H9 (cell line): Measurements from ENCODE around the gene HS2ST1. TPM values are rescaled to one million over a fixed set of nuclear protein-coding genes. Genes with fewer than 3 reads are reported as not detected.

Experiments
- DNase-seq: peaks from one replicate; pipeline ENCODE4 v3.0.0-alpha.2; 2017
- H2AFZ ChIP-seq: one replicate; pipeline ENCODE4 v1.6.1; 2013; ENCODE audit warnings: mild to moderate bottlenecking, low read length, control low read depth, moderate library complexity
- H2AK5ac ChIP-seq: 2 replicates; pipeline ENCODE4 v1.6.1; 2013; ENCODE audit warnings: low read length, control low read depth, mixed read lengths; ENCODE audit not compliant: insufficient read length
- H2BK120ac ChIP-seq: one replicate; pipeline ENCODE4 v1.6.1; 2013; ENCODE audit warnings: low read depth, mild to moderate bottlenecking, low read length, control low read depth, inconsistent platforms; ENCODE audit not compliant: poor library complexity, severe bottlenecking
- H2BK12ac ChIP-seq: 2 replicates; pipeline ENCODE4 v1.6.1; 2013; ENCODE audit warnings: low read length, control low read depth, mixed read lengths, low read depth; ENCODE audit not compliant: insufficient read length
- H2BK15ac ChIP-seq: 2 replicates; pipeline ENCODE4 v1.6.1; 2013; ENCODE audit warnings: low read depth, low read length, control low read depth
- H2BK20ac ChIP-seq: one replicate; pipeline ENCODE4 v1.6.1; 2013; ENCODE audit warnings: low read depth, mild to moderate bottlenecking, low read length, control low read depth, inconsistent platforms; ENCODE audit not compliant: poor library complexity, severe bottlenecking
- H2BK5ac ChIP-seq: 2 replicates; pipeline ENCODE4 v1.6.1; 2013; ENCODE audit warnings: low read length, control low read depth, mixed read lengths; ENCODE audit not compliant: insufficient read length
- H3K14ac ChIP-seq: 2 replicates; pipeline ENCODE4 v1.6.1; 2013; ENCODE audit warnings: low read length, control low read depth; ENCODE audit not compliant: insufficient read depth
- H3K18ac ChIP-seq: 2 replicates; pipeline ENCODE4 v1.6.1; 2013; ENCODE audit warnings: low read depth, mild to moderate bottlenecking, mixed read lengths, low read length, control low read depth; ENCODE audit not compliant: insufficient read length
- H3K23ac ChIP-seq: 2 replicates; pipeline ENCODE4 v1.6.1; 2013; ENCODE audit warnings: low read length, control low read depth, mixed read lengths, low read depth; ENCODE audit not compliant: insufficient read length
- H3K23me2 ChIP-seq: 2 replicates; pipeline ENCODE4 v1.6.1; 2013; ENCODE audit warnings: low read depth, mild to moderate bottlenecking, mixed read lengths, low read length, control low read depth; ENCODE audit not compliant: insufficient read length, poor library complexity, severe bottlenecking
- H3K27ac ChIP-seq: 2 replicates; pipeline ENCODE4 v1.5.1; 2013; ENCODE audit warnings: low read length, control low read depth, mixed read lengths, low read depth; ENCODE audit not compliant: insufficient read length
- H3K27me3 ChIP-seq: 2 replicates; pipeline ENCODE4 v1.6.1; 2013; ENCODE audit warnings: low read length, control low read depth, inconsistent platforms; ENCODE audit not compliant: insufficient read depth
- H3K4ac ChIP-seq: 2 replicates; pipeline ENCODE4 v1.6.1; 2013; ENCODE audit warnings: low read depth, mild to moderate bottlenecking, control low read depth, inconsistent platforms, low read length, moderate library complexity
- H3K4me1 ChIP-seq: 2 replicates; pipeline ENCODE4 v1.6.1; 2013; ENCODE audit warnings: low read length, control low read depth, inconsistent platforms; ENCODE audit not compliant: insufficient read depth
- H3K4me2 ChIP-seq: 2 replicates; pipeline ENCODE4 v1.6.1; 2013; ENCODE audit warnings: low read length, control low read depth, mixed read lengths; ENCODE audit not compliant: insufficient read length, insufficient read depth
- H3K56ac ChIP-seq: 2 replicates; pipeline ENCODE4 v1.6.1; 2013; ENCODE audit warnings: low read depth, mild to moderate bottlenecking, mixed read lengths, low read length, control low read depth; ENCODE audit not compliant: insufficient read length
- H3K79me1 ChIP-seq: 2 replicates; pipeline ENCODE4 v1.6.1; 2013; ENCODE audit warnings: low read depth, mild to moderate bottlenecking, moderate library complexity, low read length, control low read depth, inconsistent platforms; ENCODE audit not compliant: insufficient read depth, poor library complexity, severe bottlenecking
- H3K79me2 ChIP-seq: 2 replicates; pipeline ENCODE4 v1.6.1; 2013; ENCODE audit warnings: low read length, control low read depth, inconsistent platforms; ENCODE audit not compliant: insufficient read depth
- H3K9ac ChIP-seq: 2 replicates; pipeline ENCODE4 v1.6.1; 2013; ENCODE audit warnings: low read length, control low read depth, mixed read lengths; ENCODE audit not compliant: insufficient read length; ENCODE audit errors: extremely low read depth
- H3K9me3 ChIP-seq: one replicate; pipeline ENCODE4 v1.6.1; 2013; ENCODE audit warnings: low read depth, low read length, inconsistent platforms; ENCODE audit not compliant: control insufficient read depth
- H3T11ph ChIP-seq: one replicate; pipeline ENCODE4 v1.6.1; 2013; ENCODE audit warnings: mild to moderate bottlenecking, low read length, control low read depth, inconsistent platforms
- H4K20me1 ChIP-seq: one replicate; pipeline ENCODE4 v1.6.1; 2013; ENCODE audit not compliant: control insufficient read depth, insufficient read length, insufficient read depth
- H4K5ac ChIP-seq: 2 replicates; pipeline ENCODE4 v1.6.1; 2013; ENCODE audit warnings: low read depth, mild to moderate bottlenecking, mixed read lengths, low read length, control low read depth; ENCODE audit not compliant: insufficient read length
- H4K8ac ChIP-seq: replicated peaks from 2 replicates; pipeline ENCODE4 v1.6.1; 2013; ENCODE audit warnings: low read length, control low read depth, mixed read lengths, low read depth; ENCODE audit not compliant: insufficient read length
- H4K91ac ChIP-seq: 2 replicates; pipeline ENCODE4 v1.6.1; 2013; ENCODE audit warnings: low read depth, mild to moderate bottlenecking, moderate library complexity, mixed read lengths, low read length, control low read depth; ENCODE audit not compliant: insufficient read length
- H3K27ac Mint-ChIP-seq, 3 experiments: 2 replicates in 2 of 3; 3 replicates in 1 of 3; pipeline ENCODE4 v1.8.0; 2020 to 2021; ENCODE audit warnings: mixed read lengths in 3 of 3, mild to moderate bottlenecking in 1 of 3, moderate library complexity in 1 of 3
- H3K27me3 Mint-ChIP-seq: 2 replicates; pipeline ENCODE4 v1.8.0; 2021; ENCODE audit warnings: low read depth, mild to moderate bottlenecking, moderate library complexity, mixed read lengths
- H3K36me3 Mint-ChIP-seq, 3 experiments: 2 replicates in 2 of 3; 3 replicates in 1 of 3; pipeline ENCODE4 v1.8.0; 2020 to 2021; ENCODE audit warnings: low read depth in 3 of 3, mixed read lengths in 3 of 3; ENCODE audit not compliant: insufficient read depth in 1 of 3
- H3K4me1 Mint-ChIP-seq, 2 experiments: 2 replicates each; pipeline ENCODE4 v1.8.0; 2020; ENCODE audit warnings: mixed read lengths in 2 of 2
- H3K4me3 Mint-ChIP-seq, 2 experiments: 2 replicates in 1 of 2; 3 replicates in 1 of 2; pipeline ENCODE4 v1.8.0; 2020 to 2021; ENCODE audit warnings: mild to moderate bottlenecking in 2 of 2, mixed read lengths in 2 of 2, moderate library complexity in 1 of 2
- H3K9me3 Mint-ChIP-seq, 2 experiments: 2 replicates in 1 of 2; 3 replicates in 1 of 2; pipeline ENCODE4 v1.8.0; 2020; ENCODE audit warnings: mild to moderate bottlenecking in 2 of 2, mixed read lengths in 2 of 2, moderate library complexity in 1 of 2
- WGBS: extraction: QIAGEN DNeasy Blood & Tissue Kit; methylation state at CpG from one replicate; pipeline ENCODE4 v1.1.7; 2013; ENCODE audit warnings: missing lambda C conversion rate, low lambda C conversion rate, mixed read lengths; ENCODE audit not compliant: insufficient read length; ENCODE audit errors: extremely low coverage; 5-methylcytosine and 5-hydroxymethylcytosine counted together
- total RNA-seq: library from RNA; stranded (reverse); gene quantifications from 2 replicates; pipeline ENCODE4 v1.2.1, GENCODE V29; 2021
- TF ChIP-seq, protein P1 (sequence below): fragments of 200-600 bp; sonication (generic); conservative IDR thresholded peaks from 3 replicates; pipeline ENCODE4 v1.8.0; 2021; ENCODE audit warnings: antibody characterized with exemption, mild to moderate bottlenecking

HS2ST1 gene
- total RNA-seq, 1 experiment from 2014 or later = 20.1 TPM

DNA sequence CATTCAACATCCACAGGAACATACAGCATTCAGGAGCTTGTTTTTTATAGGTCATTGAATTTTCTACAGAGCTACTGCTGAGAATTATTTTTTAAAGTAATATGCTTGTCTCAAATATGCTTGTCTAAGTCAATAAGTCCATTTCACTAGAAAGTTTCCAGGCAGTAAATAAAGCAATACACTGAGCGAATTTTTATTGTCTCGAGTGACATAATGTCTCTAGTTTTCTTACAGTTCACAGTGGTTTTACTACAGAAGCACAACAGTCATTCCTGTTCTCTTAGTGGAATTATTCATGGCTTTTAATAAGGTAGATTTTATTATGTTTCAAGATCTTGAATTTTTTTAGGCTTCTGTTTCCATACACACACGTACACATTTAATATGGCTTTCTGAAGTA is 83.8 kb downstream of the HS2ST1 start:
- H3K4ac ChIP-seq = no peak overlapping the region
- no peaks in the 10 kb centered on the region for H3K27me3 ChIP-seq
- H4K20me1 ChIP-seq = no peaks in the 10 kb centered on the region
- Mint-ChIP-seq H3K27ac (no peak overlapping the region; a peak in 1 of 7 replicates), H3K4me1 (peaks cover 12 to 17% of the 10 kb centered on the region in 2 experiments), H3K9me3 (no peaks in the 10 kb centered on the region), H3K4me3 (no peak overlapping the region), H3K27me3 (no peaks in the 10 kb centered on the region), H3K36me3 (peaks cover 0 to 11% (median 0%) of the 10 kb centered on the region in 3 experiments; a peak in 3 of 7 replicates)
- H3K9ac ChIP-seq = no peak overlapping the region
- no peak overlapping the region for H4K91ac ChIP-seq
- H3K18ac ChIP-seq = no peak overlapping the region
- no peak overlapping the region for H2BK5ac ChIP-seq
- H2BK12ac ChIP-seq = no peak overlapping the region
- H3K56ac ChIP-seq = no peak overlapping the region
- H3K4me1 ChIP-seq = no peaks in the 10 kb centered on the region; the same call in 1 of the 2 replicates
- H2BK20ac ChIP-seq = no peak overlapping the region
- no peak overlapping the region for H2AFZ ChIP-seq
- H3K79me1 ChIP-seq = no peaks in the 10 kb centered on the region
- no peak overlapping the region for H3K23ac ChIP-seq
- no peaks in the 10 kb centered on the region for H3K9me3 ChIP-seq
- H4K8ac ChIP-seq = no peak overlapping the region
- H2BK15ac ChIP-seq = no peak overlapping the region
- H3K23me2 ChIP-seq = no peaks in the 10 kb centered on the region
- no peak overlapping the region for H3T11ph ChIP-seq
- H4K5ac ChIP-seq = no peak overlapping the region
- no peak overlapping the region for H2BK120ac ChIP-seq
- WGBS = no CpG with 5 or more reads among the region's 3 CpGs
- H2AK5ac ChIP-seq = no peak overlapping the region
- no peaks in the 10 kb centered on the region; the same call in 1 of the 2 replicates for H3K79me2 ChIP-seq
- H3K14ac ChIP-seq = no peak overlapping the region
- DNase-seq = no peak
- no peak overlapping the region for H3K27ac ChIP-seq
- no peak overlapping the region for H3K4me2 ChIP-seq
- TF ChIP-seq, protein P1, sequence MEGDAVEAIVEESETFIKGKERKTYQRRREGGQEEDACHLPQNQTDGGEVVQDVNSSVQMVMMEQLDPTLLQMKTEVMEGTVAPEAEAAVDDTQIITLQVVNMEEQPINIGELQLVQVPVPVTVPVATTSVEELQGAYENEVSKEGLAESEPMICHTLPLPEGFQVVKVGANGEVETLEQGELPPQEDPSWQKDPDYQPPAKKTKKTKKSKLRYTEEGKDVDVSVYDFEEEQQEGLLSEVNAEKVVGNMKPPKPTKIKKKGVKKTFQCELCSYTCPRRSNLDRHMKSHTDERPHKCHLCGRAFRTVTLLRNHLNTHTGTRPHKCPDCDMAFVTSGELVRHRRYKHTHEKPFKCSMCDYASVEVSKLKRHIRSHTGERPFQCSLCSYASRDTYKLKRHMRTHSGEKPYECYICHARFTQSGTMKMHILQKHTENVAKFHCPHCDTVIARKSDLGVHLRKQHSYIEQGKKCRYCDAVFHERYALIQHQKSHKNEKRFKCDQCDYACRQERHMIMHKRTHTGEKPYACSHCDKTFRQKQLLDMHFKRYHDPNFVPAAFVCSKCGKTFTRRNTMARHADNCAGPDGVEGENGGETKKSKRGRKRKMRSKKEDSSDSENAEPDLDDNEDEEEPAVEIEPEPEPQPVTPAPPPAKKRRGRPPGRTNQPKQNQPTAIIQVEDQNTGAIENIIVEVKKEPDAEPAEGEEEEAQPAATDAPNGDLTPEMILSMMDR = no peak
